Activated T-helper 1 cell treated with Interleukin-2 at 50 U/mL for 16 hours (primary cell): ENCODE results near the gene PPP2R2B.
"Not testable (repeated sequence)": the region's sequence is repeated elsewhere in the genome, so short reads cannot be mapped to it uniquely, and the experiment has no call there.

Source experiments
- DNase-seq: peaks from one replicate; pipeline ENCODE4 v3.0.0-alpha.2; 2020; ENCODE audit warnings: low read depth

PPP2R2B gene

GRCh38 chr5:146606893-146607292, 271.7 kb downstream of the PPP2R2B start:
- no peak for DNase-seq

- DNase-seq, result no peak
Observed at GRCh38 chr5:146600376-146600775, 278.2 kb downstream of the PPP2R2B start.

- no peak for DNase-seq
Observed at GRCh38 chr5:146599261-146599660, 279.3 kb downstream of the PPP2R2B start.

DNA sequence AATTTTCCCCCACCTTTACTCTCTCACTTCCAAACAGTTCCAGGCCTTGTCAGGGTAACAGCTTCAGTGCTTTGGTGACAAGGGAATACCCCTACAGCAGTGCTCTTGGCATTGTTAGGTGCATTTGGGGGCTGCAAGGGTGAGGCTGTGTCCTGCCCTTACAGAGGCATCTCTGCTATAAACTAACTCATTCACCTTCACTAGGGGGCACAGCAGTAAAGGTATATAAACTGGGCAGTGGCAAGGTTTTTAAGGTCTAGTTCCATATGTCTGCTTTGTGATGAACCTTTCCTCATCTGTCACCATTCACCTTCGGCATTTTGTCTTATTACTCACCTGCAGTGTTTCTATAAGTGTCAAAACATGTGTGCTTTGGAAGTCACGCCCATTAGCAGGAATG, 283.5 kb downstream of the PPP2R2B start:
- no peak for DNase-seq

DNA sequence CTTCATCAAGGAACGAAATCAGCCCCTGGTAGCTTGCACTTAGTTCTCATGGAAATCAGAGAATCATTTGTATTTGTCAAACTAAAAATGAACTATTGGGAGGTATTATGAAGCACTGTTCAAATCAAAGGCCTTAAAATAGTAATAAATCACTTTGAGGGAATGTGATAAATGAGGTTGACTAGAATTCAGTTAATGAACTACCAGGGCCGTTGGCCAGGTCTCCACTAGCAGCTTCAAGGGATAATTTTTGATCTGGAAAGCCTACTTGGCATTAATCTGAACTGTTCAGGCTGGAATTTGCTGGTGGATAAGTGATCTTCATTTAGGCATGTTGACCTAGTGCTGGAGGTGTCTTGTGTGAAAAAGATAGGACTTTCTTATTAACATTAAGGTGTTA, 286.2 kb downstream of the PPP2R2B start:
- no peak for DNase-seq

DNA sequence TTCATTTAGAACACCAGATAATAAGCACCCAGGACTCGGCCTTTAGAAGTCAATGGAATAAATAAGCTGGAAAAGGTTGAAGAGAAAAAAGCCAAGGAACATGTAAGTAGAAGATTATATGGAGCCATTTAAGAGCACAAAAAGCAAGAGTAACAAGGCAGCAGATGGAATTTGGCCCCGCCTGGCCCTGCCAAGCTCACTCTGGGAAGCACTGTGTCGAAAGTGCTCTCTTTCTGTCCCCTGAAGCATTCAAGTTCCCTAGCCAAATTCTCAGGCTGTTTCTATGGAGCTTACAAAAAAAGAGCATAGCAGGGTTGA, 289.6 kb downstream of the PPP2R2B start:
- DNase-seq, result no peak

GRCh38 chr5:146588331-146589027, 290.1 kb downstream of the PPP2R2B start:
- no peak for DNase-seq

- no peak for DNase-seq
Observed at GRCh38 chr5:146586752-146587151, 291.8 kb downstream of the PPP2R2B start.

- no peak for DNase-seq
Observed at GRCh38 chr5:146584750-146585149, 293.8 kb downstream of the PPP2R2B start.

DNA sequence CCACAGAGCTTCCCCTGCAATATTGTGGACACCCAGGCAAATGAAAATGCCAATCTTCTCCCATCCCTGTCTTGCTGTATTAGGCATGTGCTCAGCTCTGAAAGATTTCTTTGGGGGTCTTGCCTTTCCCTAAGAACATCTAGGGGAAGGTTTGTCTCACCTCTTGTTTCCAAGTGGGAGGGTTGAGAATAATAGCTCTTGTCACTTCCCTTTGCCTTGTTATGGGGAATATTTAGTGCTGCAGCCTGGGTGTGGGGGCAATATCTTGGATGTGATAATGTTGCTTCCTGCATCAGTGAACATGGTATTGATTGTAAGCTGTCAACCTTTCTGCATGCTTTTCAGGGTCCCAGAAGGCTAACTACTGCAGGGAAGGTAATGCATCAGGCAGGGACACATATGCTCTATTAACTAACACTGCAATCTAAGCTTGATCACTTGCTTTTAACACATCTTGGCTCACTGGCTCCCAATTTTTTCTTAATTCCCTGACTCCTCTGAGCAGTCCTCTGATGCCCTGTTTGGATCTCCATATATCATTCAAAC, 296.4 kb downstream of the PPP2R2B start:
- no peak for DNase-seq

- DNase-seq, result no peak
Observed at GRCh38 chr5:146580237-146580636, 298.3 kb downstream of the PPP2R2B start.

- DNase-seq, result no peak
Observed at GRCh38 chr5:146574713-146575112, 303.8 kb downstream of the PPP2R2B start.

GRCh38 chr5:146568161-146568560, 310.4 kb downstream of the PPP2R2B start:
- DNase-seq, result no peak

- DNase-seq, result peak; percentile 5
Observed at GRCh38 chr5:146565764-146566367, 312.7 kb downstream of the PPP2R2B start.

- no peak for DNase-seq
Observed at GRCh38 chr5:146564007-146564762, 314.4 kb downstream of the PPP2R2B start.

DNA sequence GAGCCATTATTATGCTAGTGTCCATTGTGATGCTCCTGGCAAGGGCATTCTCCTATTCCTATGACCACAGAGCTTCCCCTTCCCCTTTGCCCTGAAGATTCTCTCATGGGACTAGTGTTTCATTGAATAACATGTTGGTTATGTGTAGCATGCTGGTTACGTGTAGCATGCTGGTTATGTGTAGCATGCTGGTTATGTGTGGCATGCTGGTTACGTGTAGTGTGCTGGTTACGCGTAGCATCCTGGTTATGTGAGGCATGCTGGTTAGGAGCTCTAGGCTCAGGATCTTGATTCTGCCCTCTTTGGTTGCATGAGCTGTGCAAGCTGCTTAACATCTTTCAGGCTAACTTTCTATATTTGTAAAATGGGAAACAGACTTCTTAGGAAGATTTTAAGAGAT, 316.1 kb downstream of the PPP2R2B start:
- no peak for DNase-seq

- no peak for DNase-seq
Observed at GRCh38 chr5:146561711-146562110, 316.8 kb downstream of the PPP2R2B start.

DNA sequence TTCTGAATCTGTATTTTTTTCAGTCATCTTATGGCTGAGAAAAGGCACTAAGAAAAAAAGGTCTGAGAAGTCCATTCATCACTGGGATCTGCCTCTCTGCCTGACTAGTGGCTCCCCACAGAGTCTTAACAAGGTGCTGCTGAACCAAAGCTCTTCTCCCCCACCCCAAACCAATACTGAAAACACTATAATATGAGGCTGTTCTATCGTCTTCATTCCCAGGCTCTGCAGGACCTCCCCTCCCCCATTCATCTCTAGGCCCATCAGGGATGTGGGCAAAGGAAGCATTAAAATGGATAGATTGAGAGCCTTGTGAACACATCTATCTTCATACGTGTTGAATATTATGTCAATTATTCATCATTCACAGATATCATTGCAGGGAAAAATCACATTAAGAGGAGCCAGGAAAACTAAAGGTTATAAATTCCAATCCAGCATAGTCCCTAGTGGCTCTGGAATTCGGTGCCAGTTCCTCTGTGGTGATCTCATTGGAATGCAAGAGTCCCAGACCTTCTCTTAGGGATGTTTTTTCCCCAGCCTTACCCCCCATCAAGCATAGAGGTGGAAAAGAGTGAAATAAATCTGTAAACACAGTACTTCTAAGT, 318.2 kb downstream of the PPP2R2B start:
- no peak for DNase-seq

- DNase-seq, result not testable (repeated sequence)
Observed at GRCh38 chr5:146556884-146557283, 321.7 kb downstream of the PPP2R2B start.

- DNase-seq, result no peak
Observed at GRCh38 chr5:146553446-146553845, 325.1 kb downstream of the PPP2R2B start.

GRCh38 chr5:146549615-146550014, 328.9 kb downstream of the PPP2R2B start:
- DNase-seq, result no peak

DNA sequence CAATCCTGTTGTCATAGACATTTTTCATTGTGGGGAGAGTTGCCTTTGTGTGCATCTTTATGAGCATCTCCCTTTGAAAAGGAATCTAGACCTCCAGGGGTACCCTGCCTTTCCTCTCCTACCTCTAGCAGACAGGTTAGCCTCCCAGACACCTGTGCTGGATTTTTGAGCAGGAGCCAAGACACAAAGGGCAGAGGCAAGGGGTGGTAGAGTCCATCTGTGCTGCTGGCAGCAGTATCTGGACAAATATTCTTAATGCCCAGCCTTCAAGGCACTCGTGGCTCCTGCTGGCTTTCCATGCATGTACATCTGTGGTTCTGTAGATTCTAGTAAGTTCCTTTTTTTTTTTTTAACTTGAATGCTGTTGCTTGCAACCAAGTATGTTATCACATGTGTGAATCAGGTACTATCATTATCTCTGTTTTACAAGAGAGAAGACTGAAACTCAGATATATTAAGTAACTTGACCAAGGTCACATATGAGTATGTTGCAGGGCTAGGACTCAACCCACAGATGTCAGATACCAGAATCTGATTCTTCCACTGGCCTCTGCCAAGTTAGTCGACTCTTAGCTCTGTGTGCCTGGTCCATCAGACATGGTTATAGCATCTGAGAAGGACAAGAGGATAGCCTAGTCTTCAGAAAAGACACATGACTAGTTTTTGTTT, 329.6 kb downstream of the PPP2R2B start:
- no peak for DNase-seq
